ENCODE data around the gene FAM107A.

FAM107A gene

DNA sequence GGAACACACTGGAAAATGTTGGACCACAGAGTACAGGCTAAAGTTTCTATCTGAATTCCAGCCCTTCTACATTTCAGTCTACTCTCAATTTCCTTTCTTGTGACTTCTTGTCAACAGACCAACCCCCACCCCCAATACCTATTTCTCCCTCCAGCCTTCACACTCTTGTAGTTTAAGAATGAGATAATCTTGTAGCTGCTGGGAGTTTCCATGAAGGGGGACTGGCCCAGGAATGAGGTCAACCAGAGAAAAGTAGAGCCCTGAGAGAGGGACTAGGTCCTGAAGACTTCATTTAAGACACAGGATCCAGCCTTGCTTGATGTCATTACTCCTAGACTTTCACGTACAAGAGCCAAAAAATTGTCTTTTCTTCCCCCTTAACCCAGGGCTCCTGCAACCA lies 29.5 kb upstream of the FAM107A start:
- H3K36me3 ChIP-seq (ENCODE audit: insufficient read depth, low read length) = no peaks in the 10 kb centered on the region
- no peaks in the 10 kb centered on the region for H4K20me1 ChIP-seq (ENCODE audit: insufficient read depth, low read length, poor library complexity, severe bottlenecking)
- no peaks in the 10 kb centered on the region for H3K9me2 ChIP-seq (replicated peaks; ENCODE audit: low read depth, low read length)
- H3K79me2 ChIP-seq (ENCODE audit: insufficient read depth, low read length) = no peaks in the 10 kb centered on the region
- no peaks in the 10 kb centered on the region for H3K27me3 ChIP-seq (ENCODE audit: insufficient read depth, low read length, poor library complexity, severe bottlenecking)
- H2AFZ ChIP-seq (ENCODE audit: low read length) = no peak overlapping the region
- no peak overlapping the region for H3K9ac ChIP-seq (ENCODE audit: low read depth, low read length, poor library complexity, severe bottlenecking)
- H3K4me3 ChIP-seq (ENCODE audit: low read length, poor library complexity, severe bottlenecking) = no peak overlapping the region
- H3F3A ChIP-seq (ENCODE audit: low read depth) = no peaks in the 10 kb centered on the region
- no peak overlapping the region for H3K4me2 ChIP-seq (ENCODE audit: low read depth, low read length, poor library complexity, severe bottlenecking)
- no peak for TF ChIP-seq EZH2phosphoT487 (IDR thresholded peaks at IDR 0.05; ENCODE audit: borderline replicate concordance)
- TF ChIP-seq, protein P1, sequence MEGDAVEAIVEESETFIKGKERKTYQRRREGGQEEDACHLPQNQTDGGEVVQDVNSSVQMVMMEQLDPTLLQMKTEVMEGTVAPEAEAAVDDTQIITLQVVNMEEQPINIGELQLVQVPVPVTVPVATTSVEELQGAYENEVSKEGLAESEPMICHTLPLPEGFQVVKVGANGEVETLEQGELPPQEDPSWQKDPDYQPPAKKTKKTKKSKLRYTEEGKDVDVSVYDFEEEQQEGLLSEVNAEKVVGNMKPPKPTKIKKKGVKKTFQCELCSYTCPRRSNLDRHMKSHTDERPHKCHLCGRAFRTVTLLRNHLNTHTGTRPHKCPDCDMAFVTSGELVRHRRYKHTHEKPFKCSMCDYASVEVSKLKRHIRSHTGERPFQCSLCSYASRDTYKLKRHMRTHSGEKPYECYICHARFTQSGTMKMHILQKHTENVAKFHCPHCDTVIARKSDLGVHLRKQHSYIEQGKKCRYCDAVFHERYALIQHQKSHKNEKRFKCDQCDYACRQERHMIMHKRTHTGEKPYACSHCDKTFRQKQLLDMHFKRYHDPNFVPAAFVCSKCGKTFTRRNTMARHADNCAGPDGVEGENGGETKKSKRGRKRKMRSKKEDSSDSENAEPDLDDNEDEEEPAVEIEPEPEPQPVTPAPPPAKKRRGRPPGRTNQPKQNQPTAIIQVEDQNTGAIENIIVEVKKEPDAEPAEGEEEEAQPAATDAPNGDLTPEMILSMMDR (conservative IDR thresholded peaks at IDR 0.05; ENCODE audit: low read length) = no peak
- no peaks in the 10 kb centered on the region for H3K9me3 ChIP-seq (ENCODE audit: insufficient read depth, low read depth, low read length)
- no peaks in the 10 kb centered on the region for H3K4me1 ChIP-seq (ENCODE audit: insufficient read depth, low read length, poor library complexity, severe bottlenecking)

DNA sequence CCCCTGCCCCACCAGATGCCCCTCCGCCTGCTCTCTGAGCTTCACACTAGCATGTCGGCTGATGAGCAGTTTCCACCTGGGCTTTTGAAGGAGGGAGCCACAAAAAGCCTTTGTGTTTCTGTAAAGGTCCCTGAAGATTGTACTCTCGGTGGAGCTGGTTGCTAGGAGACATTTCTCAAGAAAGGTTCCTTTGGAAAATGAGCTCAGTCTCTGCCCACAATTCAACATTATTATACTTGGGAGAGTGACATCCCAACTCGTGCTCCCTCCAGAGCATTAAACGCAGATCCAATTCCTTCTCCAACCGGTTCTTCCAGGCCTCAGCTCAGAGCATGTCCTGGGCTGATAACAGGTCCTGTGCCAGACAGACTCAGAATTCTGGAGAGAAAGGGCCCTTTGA lies 26.8 kb upstream of the FAM107A start:
- Histone ChIP-seq H3K9me3 (ENCODE audit: insufficient read depth, low read depth, low read length) (no peaks in the 10 kb centered on the region), H4K20me1 (ENCODE audit: insufficient read depth, low read length, poor library complexity, severe bottlenecking) (no peaks in the 10 kb centered on the region), H3K4me2 (ENCODE audit: low read depth, low read length, poor library complexity, severe bottlenecking) (no peak overlapping the region), H3K27me3 (ENCODE audit: insufficient read depth, low read length, poor library complexity, severe bottlenecking) (no peaks in the 10 kb centered on the region), H3K9ac (ENCODE audit: low read depth, low read length, poor library complexity, severe bottlenecking) (no peak overlapping the region), H2AFZ (ENCODE audit: low read length) (no peak overlapping the region), H3K4me1 (ENCODE audit: insufficient read depth, low read length, poor library complexity, severe bottlenecking) (no peaks in the 10 kb centered on the region), H3K79me2 (ENCODE audit: insufficient read depth, low read length) (no peaks in the 10 kb centered on the region), H3F3A (ENCODE audit: low read depth) (no peaks in the 10 kb centered on the region), H3K36me3 (ENCODE audit: insufficient read depth, low read length) (no peaks in the 10 kb centered on the region), H3K9me2 (replicated peaks; ENCODE audit: low read depth, low read length) (no peaks in the 10 kb centered on the region), H3K4me3 (ENCODE audit: low read length, poor library complexity, severe bottlenecking) (no peak overlapping the region)
- TF ChIP-seq, protein P1 (conservative IDR thresholded peaks at IDR 0.05; ENCODE audit: low read length) = no peak
- TF ChIP-seq EZH2phosphoT487 (IDR thresholded peaks at IDR 0.05; ENCODE audit: borderline replicate concordance) = no peak

DNA sequence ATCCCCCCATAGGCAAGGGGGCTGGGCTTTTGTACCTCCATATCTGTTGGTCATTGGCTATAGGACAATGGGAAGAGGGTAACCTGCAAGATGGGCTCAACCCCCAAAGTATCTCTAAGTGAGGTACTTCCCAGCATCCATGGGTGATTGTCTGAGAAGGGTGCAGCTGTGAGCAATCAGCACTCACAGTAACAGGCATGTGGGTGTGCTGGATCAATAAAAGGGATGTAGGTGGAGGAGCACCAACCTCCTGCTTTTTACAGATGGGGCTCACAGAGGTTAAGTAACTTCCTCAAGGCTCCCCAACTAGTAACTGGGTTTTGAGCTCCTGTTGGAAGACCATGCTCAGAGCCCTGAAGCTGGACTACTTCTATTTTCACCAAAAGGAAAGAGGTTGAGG lies 26.4 kb upstream of the FAM107A start:
- no peaks in the 10 kb centered on the region for H3K79me2 ChIP-seq (ENCODE audit: insufficient read depth, low read length)
- H2AFZ ChIP-seq (ENCODE audit: low read length) = no peak overlapping the region
- no peaks in the 10 kb centered on the region for H3K4me1 ChIP-seq (ENCODE audit: insufficient read depth, low read length, poor library complexity, severe bottlenecking)
- H3K9ac ChIP-seq (ENCODE audit: low read depth, low read length, poor library complexity, severe bottlenecking) = no peak overlapping the region
- no peak for TF ChIP-seq EZH2phosphoT487 (IDR thresholded peaks at IDR 0.05; ENCODE audit: borderline replicate concordance)
- TF ChIP-seq, protein P1 (conservative IDR thresholded peaks at IDR 0.05; ENCODE audit: low read length) = no peak
- H3K4me3 ChIP-seq (ENCODE audit: low read length, poor library complexity, severe bottlenecking) = no peak overlapping the region
- H3K27me3 ChIP-seq (ENCODE audit: insufficient read depth, low read length, poor library complexity, severe bottlenecking) = no peaks in the 10 kb centered on the region
- H3F3A ChIP-seq (ENCODE audit: low read depth) = no peaks in the 10 kb centered on the region
- no peak overlapping the region for H3K4me2 ChIP-seq (ENCODE audit: low read depth, low read length, poor library complexity, severe bottlenecking)
- no peaks in the 10 kb centered on the region for H3K9me2 ChIP-seq (replicated peaks; ENCODE audit: low read depth, low read length)
- no peaks in the 10 kb centered on the region for H4K20me1 ChIP-seq (ENCODE audit: insufficient read depth, low read length, poor library complexity, severe bottlenecking)
- H3K36me3 ChIP-seq (ENCODE audit: insufficient read depth, low read length) = no peaks in the 10 kb centered on the region
- no peaks in the 10 kb centered on the region for H3K9me3 ChIP-seq (ENCODE audit: insufficient read depth, low read depth, low read length)

Data from Loucy (cell line).